GM18870 (cell line): ENCODE results near the gene TDRD5.

Experiments used
- ATAC-seq: cut with Tn5 transposase; IDR thresholded peaks from one replicate; pipeline ENCODE4 v1.9.1; 2021; ENCODE audit warnings: moderate library complexity; ENCODE audit not compliant: unreplicated experiment

The TDRD5 gene

GRCh38 chr1:179731643-179732042, 140.0 kb downstream of the TDRD5 start:
- ATAC-seq: no peak
